CD8-positive, alpha-beta memory T cell (primary cell): ENCODE measurements around the gene DUSP12. TPM values are rescaled to one million over a fixed set of nuclear protein-coding genes. Genes with fewer than 3 reads are reported as not detected.
A peak's percentile ranks its signal among the peaks of the same experiment; 100 is the strongest.

Source experiments
- CTCF ChIA-PET: fragments of 350-600 bp; sonication (Branson Sonifier 250); formaldehyde crosslinking; loops from one replicate; lab custom pipeline; 2021; ENCODE audit warnings: antibody characterized with exemption; lab: Charles Lee
- POLR2A ChIA-PET: fragments of 350-600 bp; sonication (Branson Sonifier 250); formaldehyde crosslinking; loops from one replicate; lab custom pipeline; 2021; ENCODE audit warnings: antibody characterized with exemption; lab: Charles Lee
- DNase-seq, 5 donors: peaks; one replicate each; pipeline versions ENCODE4 v3.0.0 to v3.0.0-alpha.2; 2020 to 2022; ENCODE audit warnings: mixed read lengths in 1 of 5
- H3K27ac ChIP-seq: one replicate; pipeline ENCODE4 v1.7.0; 2013; ENCODE audit warnings: low read depth, mild to moderate bottlenecking, low read length, moderate library complexity
- H3K27me3 ChIP-seq: 2 replicates; pipeline ENCODE4 v1.7.0; 2013; ENCODE audit warnings: low read length, mild to moderate bottlenecking; ENCODE audit not compliant: insufficient read depth, poor library complexity, severe bottlenecking
- H3K36me3 ChIP-seq: 2 replicates; pipeline ENCODE4 v1.7.0; 2013; ENCODE audit warnings: mild to moderate bottlenecking, low read length, moderate library complexity; ENCODE audit not compliant: insufficient read depth
- H3K4me1 ChIP-seq: 2 replicates; pipeline ENCODE4 v1.7.0; 2013; ENCODE audit warnings: mild to moderate bottlenecking, low read length, moderate library complexity; ENCODE audit not compliant: insufficient read depth
- H3K4me3 ChIP-seq: 2 replicates; pipeline ENCODE4 v1.7.0; 2013; ENCODE audit warnings: mild to moderate bottlenecking, low read length
- H3K9me3 ChIP-seq: 2 replicates; pipeline ENCODE4 v1.7.0; 2013; ENCODE audit warnings: mild to moderate bottlenecking, low read length
- H3K27ac Mint-ChIP-seq, 8 donors: one replicate each; pipeline ENCODE4 v1.8.0; 2020 to 2021; ENCODE audit warnings: mixed read lengths in 8 of 8, mild to moderate bottlenecking in 6 of 8, inconsistent platforms in 3 of 8, moderate library complexity in 3 of 8
- H3K27me3 Mint-ChIP-seq, 2 donors: one replicate each; pipeline ENCODE4 v1.8.0; 2020 to 2021; ENCODE audit warnings: mixed read lengths in 2 of 2, mild to moderate bottlenecking in 1 of 2, moderate library complexity in 1 of 2
- H3K36me3 Mint-ChIP-seq, 3 donors: one replicate each; pipeline ENCODE4 v1.8.0; 2020 to 2021; ENCODE audit warnings: mixed read lengths in 3 of 3, inconsistent platforms in 1 of 3, mild to moderate bottlenecking in 1 of 3
- H3K4me1 Mint-ChIP-seq, 3 donors: one replicate each; pipeline ENCODE4 v1.8.0; 2020 to 2021; ENCODE audit warnings: mixed read lengths in 3 of 3, inconsistent platforms in 1 of 3, mild to moderate bottlenecking in 1 of 3
- H3K4me3 Mint-ChIP-seq, 7 donors: one replicate each; pipeline ENCODE4 v1.8.0; 2020 to 2021; ENCODE audit warnings: mixed read lengths in 7 of 7, mild to moderate bottlenecking in 6 of 7, moderate library complexity in 4 of 7, inconsistent platforms in 2 of 7
- H3K9me3 Mint-ChIP-seq, 5 donors: one replicate each; pipeline ENCODE4 v1.8.0; 2020 to 2022; ENCODE audit warnings: mixed read lengths in 5 of 5, mild to moderate bottlenecking in 3 of 5, moderate library complexity in 2 of 5, inconsistent platforms in 1 of 5
- polyA plus RNA-seq: library from polyadenylated mRNA; unstranded; fragments of 300-500 nt; fragmentation: Illumina TruSeq; gene quantifications from one replicate; pipeline ENCODE4 v1.2.3, GENCODE V29; 2021
- total RNA-seq, 2 experiments: library from RNA; stranded (reverse); gene quantifications; one replicate each; pipeline ENCODE4 v1.2.3, GENCODE V29; 2021

The DUSP12 gene
- total RNA-seq: 10 to 100 TPM; 39.7 to 40.4 TPM
- 59.5 TPM for polyA plus RNA-seq

GRCh38 chr1:161749509-161750407 is at the start of gene DUSP12:
TSS of gene DUSP12 (plus strand) at chr1:161749786. CDS start at chr1:161749802, 16 bp downstream.
- H3K36me3 ChIP-seq: peaks cover 22% of the 10 kb centered on the region
- peak within 1 kb of the TSS; percentile 94 to 100 (median 99) for H3K4me3 Mint-ChIP-seq
- peak; percentile 72 to 87 (median 83) for DNase-seq
- no peaks in the 10 kb centered on the region for H3K9me3 Mint-ChIP-seq
- H3K4me1 Mint-ChIP-seq: peaks cover 28 to 52% (median 47%) of the 10 kb centered on the region in 3 donors
- no peaks in the 10 kb centered on the region for H3K9me3 ChIP-seq
- POLR2A ChIA-PET: interaction anchor here (0.5 to 2.2 kb wide), 9 partner anchors 11 to 524 kb away, joined by 3 to 17 read pairs (median 4); partner anchors contain the start of gene TOMM40L
- no peaks in the 10 kb centered on the region for H3K27me3 ChIP-seq
- H3K4me3 ChIP-seq: peak within 1 kb of the TSS; percentile 87
- CTCF ChIA-PET: interaction anchor here (0.9 to 3.4 kb wide), 12 partner anchors 8 to 262 kb away, joined by 3 to 27 read pairs (median 4); no protein-coding TSS in a partner anchor
- H3K27ac ChIP-seq: peak within 1 kb of the TSS; percentile 76
- peak within 1 kb of the TSS; percentile 79 to 99 (median 96) for H3K27ac Mint-ChIP-seq
- H3K4me1 ChIP-seq: peaks cover 21% of the 10 kb centered on the region
- peaks cover 0 to 1% of the 10 kb centered on the region in 2 donors for H3K27me3 Mint-ChIP-seq
- H3K36me3 Mint-ChIP-seq: peaks cover 5 to 43% (median 13%) of the 10 kb centered on the region in 3 donors

DNA sequence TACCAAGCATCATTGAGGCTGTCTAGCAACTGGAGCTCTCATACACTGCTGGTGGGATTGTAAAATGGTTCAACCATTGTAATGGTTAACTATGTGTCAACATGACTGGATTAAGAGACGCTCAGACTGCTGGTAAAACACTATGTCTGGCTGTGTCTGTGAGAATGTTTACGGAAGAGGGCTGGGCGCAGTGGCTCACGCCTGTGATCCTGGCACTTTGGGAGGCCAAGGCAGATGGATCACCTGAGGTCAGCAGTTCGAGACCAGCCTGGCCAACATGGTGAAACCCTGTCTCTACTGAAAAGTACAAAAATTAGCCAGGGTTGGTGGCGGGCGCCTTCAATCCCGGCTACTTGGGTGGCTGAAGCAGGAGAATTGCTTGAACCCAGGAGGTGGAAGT is 47.3 kb upstream of the DUSP12 start:
- no peaks in the 10 kb centered on the region for H3K9me3 ChIP-seq
- no peak overlapping the region for H3K4me3 ChIP-seq
- POLR2A ChIA-PET: no interaction called here
- Mint-ChIP-seq H3K4me3 (no peak overlapping the region), H3K4me1 (no peaks in the 10 kb centered on the region), H3K36me3 (no peaks in the 10 kb centered on the region), H3K9me3 (no peaks in the 10 kb centered on the region), H3K27ac (peak overlapping the region in 1 of 8 donors; percentile 50), H3K27me3 (peaks cover 0 to 3% of the 10 kb centered on the region in 2 donors)
- CTCF ChIA-PET: no interaction called here
- DNase-seq: no peak
- no peaks in the 10 kb centered on the region for H3K4me1 ChIP-seq
- H3K27ac ChIP-seq: no peak overlapping the region
- no peaks in the 10 kb centered on the region for H3K27me3 ChIP-seq
- H3K36me3 ChIP-seq: no peaks in the 10 kb centered on the region

- Histone ChIP-seq H3K36me3 (no peaks in the 10 kb centered on the region), H3K27ac (no peak overlapping the region), H3K27me3 (no peaks in the 10 kb centered on the region), H3K9me3 (no peaks in the 10 kb centered on the region), H3K4me3 (no peak overlapping the region), H3K4me1 (no peaks in the 10 kb centered on the region)
- peaks cover 0 to 4% (median 0%) of the 10 kb centered on the region in 3 donors for H3K36me3 Mint-ChIP-seq
- CTCF ChIA-PET: no interaction called here
- H3K4me1 Mint-ChIP-seq: no peaks in the 10 kb centered on the region
- no peak overlapping the region for H3K4me3 Mint-ChIP-seq
- H3K27me3 Mint-ChIP-seq: peaks cover 4 to 5% of the 10 kb centered on the region in 2 donors
- no peaks in the 10 kb centered on the region for H3K9me3 Mint-ChIP-seq
- H3K27ac Mint-ChIP-seq: no peak overlapping the region
- no peak for DNase-seq
- POLR2A ChIA-PET: no interaction called here
Observed at GRCh38 chr1:161705537-161705936, 44.0 kb upstream of the DUSP12 start.

DNA sequence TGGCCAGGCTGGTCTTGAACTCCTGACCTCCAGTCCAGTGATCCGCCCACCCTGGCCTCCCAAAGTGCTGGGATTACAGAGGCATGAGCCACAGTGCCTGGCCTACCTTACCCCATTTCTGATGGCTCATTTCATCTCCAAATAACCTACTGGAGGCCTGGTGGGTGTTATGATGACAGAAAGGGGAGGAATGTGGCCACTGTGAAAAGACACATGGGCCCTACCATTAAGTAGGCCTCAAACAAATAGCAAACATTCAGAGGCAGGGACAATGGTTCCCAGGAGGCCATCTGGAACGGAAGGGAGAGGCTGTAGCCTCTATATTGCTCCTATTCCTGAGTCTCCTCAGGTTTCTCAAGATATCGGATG is 43.5 kb upstream of the DUSP12 start:
- no peak overlapping the region for H3K4me3 ChIP-seq
- H3K27ac ChIP-seq: no peak overlapping the region
- no peaks in the 10 kb centered on the region for H3K27me3 ChIP-seq
- DNase-seq: no peak
- H3K4me1 ChIP-seq: no peaks in the 10 kb centered on the region
- H3K4me3 Mint-ChIP-seq: no peak overlapping the region
- H3K27me3 Mint-ChIP-seq: peaks cover 4 to 5% of the 10 kb centered on the region in 2 donors
- H3K36me3 ChIP-seq: no peaks in the 10 kb centered on the region
- POLR2A ChIA-PET: no interaction called here
- no peaks in the 10 kb centered on the region for H3K4me1 Mint-ChIP-seq
- no peaks in the 10 kb centered on the region for H3K9me3 Mint-ChIP-seq
- CTCF ChIA-PET: no interaction called here
- H3K36me3 Mint-ChIP-seq: peaks cover 0 to 4% (median 0%) of the 10 kb centered on the region in 3 donors
- H3K27ac Mint-ChIP-seq: no peak overlapping the region
- no peaks in the 10 kb centered on the region for H3K9me3 ChIP-seq

- H3K27ac ChIP-seq: no peak within 1 kb of the TSS
- no peaks in the 10 kb centered on the region for H3K4me1 ChIP-seq
- POLR2A ChIA-PET: no interaction called here
- no peaks in the 10 kb centered on the region for H3K9me3 ChIP-seq
- H3K4me3 ChIP-seq: no peak within 1 kb of the TSS
- Mint-ChIP-seq H3K4me1 (no peaks in the 10 kb centered on the region), H3K27me3 (peaks cover 4 to 5% of the 10 kb centered on the region in 2 donors), H3K27ac (no peak within 1 kb of the TSS), H3K9me3 (no peaks in the 10 kb centered on the region), H3K36me3 (peaks cover 0 to 4% (median 0%) of the 10 kb centered on the region in 3 donors), H3K4me3 (no peak within 1 kb of the TSS)
- H3K36me3 ChIP-seq: no peaks in the 10 kb centered on the region
- CTCF ChIA-PET: interaction anchor here (1.1 kb wide), 1 partner anchor 35 kb away, joined by 3 read pairs; no protein-coding TSS in a partner anchor
- DNase-seq: no peak
- no peaks in the 10 kb centered on the region for H3K27me3 ChIP-seq
Observed at GRCh38 chr1:161706482-161707347, 42.9 kb upstream of the DUSP12 start, which contains the start of gene FCRLA. TSS of gene FCRLA (plus strand) at chr1:161707229. CDS start at chr1:161707265, 36 bp downstream.

GRCh38 chr1:161707503-161707902 is 42.1 kb upstream of the DUSP12 start:
- H3K27ac Mint-ChIP-seq: no peak overlapping the region
- no peaks in the 10 kb centered on the region for H3K9me3 Mint-ChIP-seq
- peaks cover 0 to 4% (median 0%) of the 10 kb centered on the region in 3 donors for H3K36me3 Mint-ChIP-seq
- DNase-seq: no peak
- peaks cover 2 to 4% of the 10 kb centered on the region in 2 donors for H3K27me3 Mint-ChIP-seq
- CTCF ChIA-PET: interaction anchor here (0.8 to 1.1 kb wide), 2 partner anchors 19 to 34 kb away, joined by 3 to 4 read pairs; no protein-coding TSS in a partner anchor
- H3K9me3 ChIP-seq: no peaks in the 10 kb centered on the region
- no peak overlapping the region for H3K27ac ChIP-seq
- no peaks in the 10 kb centered on the region for H3K4me1 ChIP-seq
- no peaks in the 10 kb centered on the region for H3K4me1 Mint-ChIP-seq
- no peak overlapping the region for H3K4me3 ChIP-seq
- no peaks in the 10 kb centered on the region for H3K36me3 ChIP-seq
- H3K27me3 ChIP-seq: no peaks in the 10 kb centered on the region
- POLR2A ChIA-PET: no interaction called here
- H3K4me3 Mint-ChIP-seq: no peak overlapping the region

- no peaks in the 10 kb centered on the region for H3K4me1 Mint-ChIP-seq
- no peak overlapping the region for H3K4me3 ChIP-seq
- H3K9me3 Mint-ChIP-seq: no peaks in the 10 kb centered on the region
- H3K27me3 ChIP-seq: no peaks in the 10 kb centered on the region
- no peak overlapping the region for H3K4me3 Mint-ChIP-seq
- POLR2A ChIA-PET: no interaction called here
- H3K27me3 Mint-ChIP-seq: peaks cover 2 to 4% of the 10 kb centered on the region in 2 donors
- H3K36me3 ChIP-seq: no peaks in the 10 kb centered on the region
- DNase-seq: no peak
- H3K27ac ChIP-seq: no peak overlapping the region
- no peak overlapping the region for H3K27ac Mint-ChIP-seq
- H3K4me1 ChIP-seq: no peaks in the 10 kb centered on the region
- peaks cover 0 to 4% (median 0%) of the 10 kb centered on the region in 3 donors for H3K36me3 Mint-ChIP-seq
- H3K9me3 ChIP-seq: no peaks in the 10 kb centered on the region
- CTCF ChIA-PET: no interaction called here
Observed at GRCh38 chr1:161709373-161709772, 40.2 kb upstream of the DUSP12 start.
